Left ventricle myocardium inferior (tissue), 1 donor: ENCODE data around the gene SPTLC3. TPM values are rescaled to one million over a fixed set of nuclear protein-coding genes. Genes with fewer than 3 reads are reported as not detected.

Experiments
- DNase-seq: peaks from one replicate; pipeline ENCODE4 v3.0.0-alpha.2; 2020
- H3K27ac ChIP-seq: fragments of 200-600 bp; replicated peaks from 2 replicates; pipeline ENCODE4 v1.8.0; 2021
- H3K27me3 ChIP-seq: fragments of 200-600 bp; 2 replicates; pipeline ENCODE4 v1.8.0; 2021; ENCODE audit warnings: low read depth
- H3K36me3 ChIP-seq: fragments of 200-600 bp; 2 replicates; pipeline ENCODE4 v1.8.0; 2021
- H3K4me1 ChIP-seq: fragments of 200-600 bp; 2 replicates; pipeline ENCODE4 v1.8.0; 2021
- H3K4me3 ChIP-seq: fragments of 200-600 bp; 2 replicates; pipeline ENCODE4 v1.8.0; 2021; ENCODE audit warnings: mild to moderate bottlenecking, moderate library complexity
- H3K9me3 ChIP-seq: fragments of 200-600 bp; replicated peaks from 2 replicates; pipeline ENCODE4 v1.8.0; 2021
- CTCF ChIP-seq: fragments of 200-600 bp; IDR thresholded peaks from 2 replicates; pipeline ENCODE4 v1.8.0; 2021; ENCODE audit warnings: antibody characterized with exemption, mild to moderate bottlenecking, borderline replicate concordance
- intact Hi-C: fragments of 100-400 bp; cut with micrococcal nuclease; formaldehyde crosslinking; loops from one replicate; pipeline ENCODE4 v1.11.0; 2022
- total RNA-seq: library from RNA; stranded (reverse); fragmentation: NEBNext Ultra II Directional; extraction: Animal tissue kit (Norgen Biotek cat#: 25700); gene quantifications from one replicate; pipeline ENCODE4 v1.2.1, GENCODE V29; 2021
- donor health status: DM: no; HTN: yes; CAD: no; lungs with severe emphysema.

Gene SPTLC3
- total RNA-seq, 1 donor from 2014 or later, result 9.0 TPM

DNA sequence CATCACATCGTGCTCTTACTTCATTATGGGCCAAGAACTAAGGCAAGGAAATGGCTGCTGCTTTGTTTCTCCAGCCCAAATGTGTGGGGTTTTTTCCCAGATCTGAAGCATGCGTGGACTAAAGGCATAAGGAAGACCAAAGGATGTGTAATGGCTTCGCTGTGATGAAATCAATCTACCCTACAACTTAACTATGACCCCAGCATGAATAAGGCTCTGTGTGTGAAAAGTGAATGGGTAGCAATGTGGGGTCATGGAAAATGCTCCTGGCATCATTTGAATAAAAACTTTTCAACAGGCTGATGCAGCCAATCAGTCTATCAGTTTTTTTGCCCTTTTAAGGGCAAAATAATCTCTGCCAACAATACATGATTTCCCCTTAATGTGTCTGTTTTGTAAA, 162.0 kb downstream of the SPTLC3 start:
- no peak overlapping the region for H3K27ac ChIP-seq
- peaks cover 11% of the 10 kb centered on the region for H3K9me3 ChIP-seq
- no peaks in the 10 kb centered on the region for H3K36me3 ChIP-seq
- H3K4me3 ChIP-seq, result no peak overlapping the region
- DNase-seq, result no peak
- no peaks in the 10 kb centered on the region for H3K4me1 ChIP-seq
- no peaks in the 10 kb centered on the region for H3K27me3 ChIP-seq
- intact Hi-C loops, result no loop called here
- TF ChIP-seq CTCF, result no peak

- no peaks in the 10 kb centered on the region for H3K27me3 ChIP-seq
- no peak for DNase-seq
- no peaks in the 10 kb centered on the region for H3K4me1 ChIP-seq
- no peak for TF ChIP-seq CTCF
- no peak overlapping the region for H3K27ac ChIP-seq
- H3K4me3 ChIP-seq, result no peak overlapping the region
- no peaks in the 10 kb centered on the region for H3K36me3 ChIP-seq
- intact Hi-C loops, result no loop called here
- peaks cover 27% of the 10 kb centered on the region for H3K9me3 ChIP-seq
These were observed 164.4 kb downstream of the SPTLC3 start for GRCh38 chr20:13173201-13173600.

DNA sequence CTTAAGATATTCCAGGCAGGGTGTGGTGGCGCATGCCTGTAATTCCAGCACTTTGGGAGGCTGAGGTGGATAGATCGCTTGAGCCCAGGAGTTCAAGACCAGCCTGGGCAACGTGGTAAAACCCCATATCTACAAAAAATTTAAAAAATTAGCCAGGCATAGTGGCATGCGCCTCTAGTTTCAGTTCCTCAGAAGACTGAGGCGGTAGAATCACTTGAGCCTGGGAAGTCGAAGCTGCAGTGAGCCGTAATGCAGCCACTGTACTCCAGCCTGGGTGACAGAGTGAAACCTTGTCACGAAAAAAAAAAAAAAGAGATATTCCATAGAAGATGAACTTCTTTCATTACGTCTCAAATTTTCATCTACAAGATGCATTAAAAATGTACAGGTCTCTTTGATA, 165.6 kb downstream of the SPTLC3 start:
- TF ChIP-seq CTCF, result no peak
- no peaks in the 10 kb centered on the region for H3K27me3 ChIP-seq
- intact Hi-C loops, result no loop called here
- no peak for DNase-seq
- H3K9me3 ChIP-seq, result peaks cover 23% of the 10 kb centered on the region
- H3K27ac ChIP-seq, result no peak overlapping the region
- H3K4me3 ChIP-seq, result no peak overlapping the region
- no peaks in the 10 kb centered on the region for H3K4me1 ChIP-seq
- H3K36me3 ChIP-seq, result no peaks in the 10 kb centered on the region

- Histone ChIP-seq H3K27ac (no peak overlapping the region), H3K4me3 (no peak overlapping the region), H3K27me3 (no peaks in the 10 kb centered on the region), H3K36me3 (no peaks in the 10 kb centered on the region), H3K9me3 (peaks cover 27% of the 10 kb centered on the region), H3K4me1 (no peaks in the 10 kb centered on the region)
- no peak for TF ChIP-seq CTCF
- no peak for DNase-seq
- intact Hi-C loops, result no loop called here
These were observed 172.5 kb downstream of the SPTLC3 start for GRCh38 chr20:13180986-13181889.

DNA sequence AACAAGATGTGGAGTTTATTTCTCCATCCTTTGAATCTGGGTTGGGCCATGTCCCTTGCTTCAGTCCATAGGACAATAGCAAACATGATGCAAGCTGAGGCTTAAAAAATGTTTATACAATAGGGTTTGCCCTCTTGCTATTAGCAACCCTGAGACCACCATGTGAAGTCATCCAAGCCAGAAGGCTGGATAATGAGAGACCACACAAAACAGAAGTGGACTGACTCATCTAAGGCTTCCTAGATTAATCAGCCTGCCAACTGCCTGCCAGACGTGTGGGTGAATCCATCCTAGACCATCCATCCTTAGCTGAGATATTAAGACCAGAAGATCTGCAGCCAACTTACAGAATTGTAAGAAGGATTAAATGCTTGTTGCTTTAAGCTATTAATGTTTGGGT, 174.2 kb downstream of the SPTLC3 start:
- intact Hi-C loops, result no loop called here
- Histone ChIP-seq H3K4me3 (no peak overlapping the region), H3K4me1 (no peaks in the 10 kb centered on the region), H3K9me3 (peaks cover 30% of the 10 kb centered on the region), H3K27ac (no peak overlapping the region), H3K27me3 (no peaks in the 10 kb centered on the region), H3K36me3 (no peaks in the 10 kb centered on the region)
- TF ChIP-seq CTCF, result no peak
- no peak for DNase-seq
